K562 (cell line): Measurements from ENCODE around the gene RPS6KA4. TPM values are rescaled to one million over a fixed set of nuclear protein-coding genes. Genes with fewer than 3 reads are reported as not detected.

Source experiments
- ATF1 ChIP-seq, 2 experiments: fragments of 450-650 bp in 1 of 2; IDR thresholded peaks; 2 replicates each; pipeline ENCODE4 v1.6.1; 2016; ENCODE audit warnings: missing compliant biosample characterization in 1 of 2, missing genetic modification characterization in 1 of 2
- ATF4 ChIP-seq: fragments of 450-650 bp; formaldehyde crosslinking; IDR thresholded peaks from 2 replicates; pipeline ENCODE4 v1.4.0; 2022; ENCODE audit warnings: mild to moderate bottlenecking, moderate library complexity
- CEBPB ChIP-seq: fragments of 450-650 bp; IDR thresholded peaks from 2 replicates; pipeline ENCODE4 v1.6.1; 2016; ENCODE audit warnings: missing genetic modification characterization, missing compliant biosample characterization
- E2F5 ChIP-seq: sonication (generic); formaldehyde crosslinking; IDR thresholded peaks from 2 replicates; pipeline ENCODE4 v1.8.0; 2022; ENCODE audit warnings: mild to moderate bottlenecking, missing genetic modification reagents
- HBP1 ChIP-seq: fragments of 450-650 bp; formaldehyde crosslinking; IDR thresholded peaks from 2 replicates; pipeline ENCODE4 v1.4.0; 2022; ENCODE audit warnings: missing genetic modification characterization
- HNRNPLL ChIP-seq: fragments of 200-400 bp; formaldehyde crosslinking; IDR thresholded peaks from 2 replicates; pipeline ENCODE4 v1.6.1; 2017; ENCODE audit warnings: low read length, low read depth, mild to moderate bottlenecking; ENCODE audit not compliant: poor library complexity, severe bottlenecking
- KDM1A ChIP-seq, 2 experiments: fragments of 450-650 bp; IDR thresholded peaks; 2 replicates each; pipeline ENCODE4 v1.6.1; 2016; ENCODE audit warnings: mild to moderate bottlenecking in 2 of 2
- MCM5 ChIP-seq: fragments of 450-650 bp; IDR thresholded peaks from 2 replicates; pipeline ENCODE4 v1.6.1; 2016; ENCODE audit warnings: low read depth
- PHF20 ChIP-seq: fragments of 450-650 bp; IDR thresholded peaks from 2 replicates; pipeline ENCODE4 v1.6.1; 2018; ENCODE audit not compliant: partially characterized antibody
- SMARCA5 ChIP-seq: fragments of 450-650 bp; IDR thresholded peaks from 2 replicates; pipeline ENCODE4 v1.6.1; 2016
- SRSF7 ChIP-seq: fragments of 200-400 bp; formaldehyde crosslinking; optimal IDR thresholded peaks from 2 replicates; pipeline ENCODE3; 2017; ENCODE audit warnings: mild to moderate bottlenecking, low read depth, low read length
- TBP ChIP-seq: optimal IDR thresholded peaks from 2 replicates; pipeline ENCODE3; 2011; ENCODE audit warnings: low read depth, low read length, improper control_type of control experiment
- TFE3 ChIP-seq: fragments of 450-650 bp; formaldehyde crosslinking; IDR thresholded peaks from 2 replicates; pipeline ENCODE4 v1.4.0; 2020; ENCODE audit warnings: mild to moderate bottlenecking, mixed read lengths
- TRIM28 ChIP-seq: fragments of 450-650 bp; IDR thresholded peaks from 2 replicates; pipeline ENCODE4 v1.6.1; 2017
- VEZF1 ChIP-seq: fragments of 200-800 bp; sonication (Bioruptor generic); IDR thresholded peaks from 2 replicates; pipeline ENCODE4 v1.6.1; 2017; ENCODE audit warnings: missing genetic modification characterization, missing compliant biosample characterization
- ZBTB7A ChIP-seq: IDR thresholded peaks from 2 replicates; pipeline ENCODE4 v1.6.1; 2011; ENCODE audit warnings: low read depth, mild to moderate bottlenecking, low read length, moderate library complexity, borderline replicate concordance; ENCODE audit not compliant: control insufficient read depth
- ZNF143 ChIP-seq: sonication (generic); formaldehyde crosslinking; IDR thresholded peaks from 2 replicates; pipeline ENCODE4 v1.9.0; 2022; ENCODE audit warnings: mild to moderate bottlenecking, missing genetic modification reagents
- ZNF146 ChIP-seq: IDR thresholded peaks from one replicate; pipeline ENCODE4 v1.6.1; 2018; ENCODE audit warnings: missing compliant biosample characterization; ENCODE audit not compliant: unreplicated experiment
- ZNF197 ChIP-seq: fragments of 200-800 bp; sonication (Bioruptor generic); IDR thresholded peaks from 2 replicates; pipeline ENCODE4 v1.6.1; 2016; ENCODE audit warnings: low read depth, missing genetic modification characterization, missing compliant biosample characterization
- ZNF589 ChIP-seq: fragments of 200-800 bp; sonication (Bioruptor generic); IDR thresholded peaks from 2 replicates; pipeline ENCODE4 v1.6.1; 2016; ENCODE audit warnings: low read depth, missing genetic modification characterization, missing compliant biosample characterization
- ZNF644 ChIP-seq: fragments of 200-800 bp; sonication (Bioruptor generic); IDR thresholded peaks from 2 replicates; pipeline ENCODE4 v1.6.1; 2016; ENCODE audit warnings: low read depth, missing genetic modification characterization, missing compliant biosample characterization
- polyA plus RNA-seq, 8 experiments: library from polyadenylated mRNA; depleted of rRNA in 4 of 8; stranded (reverse) in 5 of 8; unstranded in 3 of 8; fragments of >200 nt; fragmentation: Nextera tagmentation in 2 of 8; fragmentation: Illumina TruSeq in 1 of 8; extraction: Ambion mirVana in 2 of 8; extraction: Trizol in 1 of 8; gene quantifications; 2 replicates each; pipeline versions ENCODE4 v1.2.1 to v1.2.3, GENCODE V29; 2011 to 2014; ENCODE audit warnings: inconsistent platforms in 1 of 8, missing spikeins in 1 of 8
- total RNA-seq, 7 experiments: library from RNA; depleted of rRNA in 6 of 7; stranded (reverse); fragments of >200 nt in 6 of 7; fragmentation: Illumina TruSeq in 2 of 7; extraction: Trizol in 2 of 7; gene quantifications; 2 replicates each; pipeline versions ENCODE4 v1.2.1 to v1.2.3, GENCODE V29; 2011 to 2021; ENCODE audit warnings: low replicate concordance in 1 of 7

Gene RPS6KA4
- total and polyA plus RNA-seq, 9 of the 15 experiments (the other 6 are each of a cell fraction or from before 2014, with no cell fraction given), result 0.15 to 23.8 (median 9.8) TPM

DNA sequence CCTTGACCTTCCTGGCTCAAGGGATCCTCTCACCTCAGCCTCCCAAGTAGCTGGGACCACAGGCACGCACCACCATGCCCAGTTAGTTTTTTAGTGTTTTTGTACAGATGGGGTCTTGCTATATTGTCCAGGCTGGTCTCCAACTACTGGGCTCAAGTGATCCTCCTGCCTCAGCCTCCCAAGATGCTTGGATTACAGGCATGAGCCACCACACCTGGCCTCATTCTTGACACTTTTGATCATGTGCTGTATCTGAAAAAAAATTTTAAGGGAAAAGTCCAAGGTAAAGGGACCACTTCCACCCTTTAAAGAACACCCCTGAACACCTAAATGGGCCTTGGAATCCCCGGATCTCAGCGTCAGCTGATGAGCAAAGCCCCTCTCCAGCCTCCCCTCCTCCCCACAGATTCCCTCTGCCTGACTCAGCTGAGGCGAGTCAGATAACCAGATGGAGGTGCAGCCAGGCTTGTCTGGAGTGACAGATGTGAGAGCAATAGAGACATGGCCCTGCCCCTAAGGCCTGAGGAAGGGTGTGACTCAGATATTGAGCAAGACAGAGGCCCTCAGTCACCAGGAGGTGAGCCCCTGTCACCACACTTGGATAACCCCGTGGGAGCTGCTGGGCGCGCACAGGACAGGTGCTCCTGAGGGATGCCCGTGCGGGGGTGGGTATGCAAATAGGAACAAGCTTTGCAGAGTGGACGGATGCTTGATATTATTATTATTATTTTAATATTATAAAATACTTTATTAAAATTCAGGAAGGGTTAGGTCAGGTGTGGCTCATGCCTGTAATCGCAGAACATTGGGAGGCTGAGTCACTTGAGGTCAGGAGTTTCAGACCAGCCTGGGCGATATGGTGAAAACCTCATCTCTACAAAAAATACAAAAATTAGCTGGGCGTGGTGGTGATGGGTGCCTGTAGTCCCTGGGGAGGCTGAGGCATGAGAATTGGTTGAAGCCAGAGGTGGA is 23.9 kb upstream of the RPS6KA4 start (continued):
- TF ChIP-seq MCM5, result no peak
- no peak for TF ChIP-seq HNRNPLL
- no peak for TF ChIP-seq ZNF146
- peak; percentile 93 for TF ChIP-seq ZNF644 (tag)
- TF ChIP-seq ZBTB7A, result peak; percentile 98
- TF ChIP-seq ZNF589 (CRISPR knock-in tag), result peak; percentile 93
- peak; percentile 62 for TF ChIP-seq PHF20
- TF ChIP-seq HBP1 (CRISPR knock-in tag), result peak; percentile 70; the same call in 1 of the 2 replicates
- peak; percentile 91; the same call in 1 of the 2 replicates for TF ChIP-seq ZNF197 (CRISPR knock-in tag)
- TF ChIP-seq TRIM28, result peak; percentile 40; the same call in 1 of the 2 replicates
- peak; percentile 92 to 93 for TF ChIP-seq KDM1A (IDR thresholded peaks at IDR 0.05)
- no peak for TF ChIP-seq ATF1 (CRISPR knock-in tag; IDR thresholded peaks at IDR 0.05)
- peak; percentile 83 for TF ChIP-seq ATF1 (tag; IDR thresholded peaks at IDR 0.05)
- TF ChIP-seq VEZF1 (CRISPR knock-in tag), result peak; percentile 94
- no peak for TF ChIP-seq TFE3 (CRISPR knock-in tag)
- 0 out of 2 replicates have a peak, but pooled peaks have one; percentile 49 for TF ChIP-seq ATF4 (CRISPR knock-in tag)
- peak; percentile 100 for TF ChIP-seq CEBPB (tag)
- TF ChIP-seq TBP, result peak; percentile 38
- TF ChIP-seq SMARCA5, result peak; percentile 98
- TF ChIP-seq SRSF7, result no peak
- TF ChIP-seq E2F5 (CRISPR knock-in tag), result 0 out of 2 replicates have a peak, but pooled peaks have one; percentile 23
- no peak for TF ChIP-seq ZNF143
